Measurements from ENCODE around the gene SULT2A1. TPM values are rescaled to one million over a fixed set of nuclear protein-coding genes. Genes with fewer than 3 reads are reported as not detected.
"Not testable (repeated sequence)": the region's sequence is repeated elsewhere in the genome, so short reads cannot be mapped to it uniquely, and the experiment has no call there.

The SULT2A1 gene
- polyA plus RNA-seq, 3 donors: 0.10 to 0.33 TPM; not detected in 1

DNA sequence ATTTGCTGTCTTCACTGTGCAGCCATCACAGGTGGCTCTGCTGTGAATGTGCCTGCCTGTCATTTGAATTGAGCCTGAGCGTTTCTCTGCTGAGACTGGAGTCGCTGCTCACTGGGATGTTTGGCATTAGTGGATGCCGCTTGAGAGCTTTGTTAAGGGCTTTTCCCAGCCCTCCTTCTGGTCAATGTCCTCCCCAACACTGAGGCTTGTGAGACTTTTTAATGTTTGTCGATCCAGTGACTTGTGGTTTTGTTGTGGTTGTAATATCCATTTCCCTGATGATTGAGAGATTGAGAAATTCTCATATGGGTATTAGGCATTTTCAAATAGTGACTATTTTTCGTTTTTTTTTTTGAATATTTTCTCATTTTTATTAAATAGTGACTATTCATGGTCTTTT is 24.5 kb downstream of the SULT2A1 start:
- DNase-seq (ENCODE audit: low read depth in 3 of 3, low spot score in 2 of 3): no peak

GRCh38 chr19:47860602-47861297 is 25.4 kb downstream of the SULT2A1 start:
- DNase-seq (ENCODE audit: low read depth in 3 of 3, low spot score in 2 of 3): no peak

DNA sequence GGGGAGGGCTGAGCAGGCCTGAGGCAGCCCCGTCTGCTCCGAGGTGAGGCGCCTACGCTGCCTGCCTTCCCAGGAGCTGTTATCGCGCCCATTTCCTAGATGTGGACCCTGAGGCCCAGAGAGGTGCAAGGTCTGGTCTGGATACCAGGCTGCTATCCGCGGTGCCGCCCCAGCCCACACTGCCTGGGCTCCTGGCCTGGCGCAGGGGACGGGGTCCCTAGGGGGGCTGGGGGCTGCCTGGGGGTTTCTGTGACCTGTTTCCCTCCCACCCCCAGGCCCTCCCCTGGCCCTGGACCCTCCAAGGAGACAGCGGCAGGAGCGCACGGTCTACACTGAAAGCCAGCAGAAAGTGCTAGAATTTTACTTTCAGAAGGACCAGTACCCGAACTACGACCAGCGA is 26.3 kb downstream of the SULT2A1 start:
- not testable (repeated sequence) for DNase-seq (ENCODE audit: low read depth in 3 of 3, low spot score in 2 of 3)

- DNase-seq (ENCODE audit: low read depth in 3 of 3, low spot score in 2 of 3): not testable (repeated sequence)
Measured at GRCh38 chr19:47858646-47859285, 27.3 kb downstream of the SULT2A1 start, which contains the start of gene TPRX2. TSS of gene TPRX2 (plus strand) at chr19:47859235. CDS start at chr19:47859247, 12 bp downstream.

GRCh38 chr19:47858231-47858630 is 27.9 kb downstream of the SULT2A1 start:
- DNase-seq (ENCODE audit: low read depth in 3 of 3, low spot score in 2 of 3): not testable (repeated sequence)

- DNase-seq (ENCODE audit: low read depth in 3 of 3, low spot score in 2 of 3): no peak
Measured at GRCh38 chr19:47854459-47854858, 31.7 kb downstream of the SULT2A1 start.

DNA sequence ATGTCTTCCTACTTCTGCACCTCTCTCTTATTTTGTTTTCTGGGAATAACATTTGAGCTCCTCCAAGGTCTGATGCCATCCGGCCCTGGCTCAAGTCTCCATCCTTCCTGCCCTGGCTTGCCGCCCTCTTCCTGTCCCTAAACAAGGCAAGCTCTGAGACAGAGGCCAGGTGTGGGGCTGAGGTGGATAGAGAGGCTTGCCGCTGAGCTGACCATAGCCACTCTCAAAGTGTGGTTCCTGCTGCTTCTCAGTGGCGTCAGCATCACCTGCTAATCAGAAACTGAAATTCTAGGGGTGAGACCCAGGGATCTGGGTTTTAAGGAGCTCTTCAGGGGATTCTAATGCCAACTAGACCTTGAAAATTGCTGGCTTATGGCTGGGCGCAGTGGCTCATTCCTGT is 33.1 kb downstream of the SULT2A1 start:
- no peak for DNase-seq (ENCODE audit: low read depth in 3 of 3, low spot score in 2 of 3)

- DNase-seq (ENCODE audit: low read depth in 3 of 3, low spot score in 2 of 3): no peak
Measured at GRCh38 chr19:47848823-47849473, 37.2 kb downstream of the SULT2A1 start.

GRCh38 chr19:47848425-47848822 is 37.7 kb downstream of the SULT2A1 start:
- no peak for DNase-seq (ENCODE audit: low read depth in 3 of 3, low spot score in 2 of 3)

GRCh38 chr19:47842941-47843340 is 43.2 kb downstream of the SULT2A1 start:
- DNase-seq (ENCODE audit: low read depth in 3 of 3, low spot score in 2 of 3): no peak

DNA sequence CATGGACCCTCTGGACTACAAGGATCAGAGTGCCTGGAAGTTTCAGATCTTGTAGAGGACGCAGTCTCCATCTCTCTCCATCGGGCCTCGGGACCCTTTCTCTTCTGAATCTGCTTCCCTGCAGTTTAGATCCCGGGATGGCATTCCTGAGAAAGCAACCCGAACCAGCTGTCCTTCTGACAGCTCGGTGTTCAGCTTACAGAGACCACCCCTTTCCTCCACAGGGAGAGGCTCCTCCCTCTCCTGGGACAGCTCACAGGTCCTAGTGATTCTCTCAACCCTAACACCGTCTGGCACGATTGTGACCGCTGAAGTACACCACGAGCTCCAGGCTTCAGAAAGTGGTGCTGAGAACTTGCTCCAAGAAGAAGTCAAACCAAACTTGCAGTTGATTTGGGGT is 46.2 kb downstream of the SULT2A1 start:
- peak in 2 of 3 donors; percentile 21 to 43 for DNase-seq (ENCODE audit: low read depth in 3 of 3, low spot score in 2 of 3)

DNA sequence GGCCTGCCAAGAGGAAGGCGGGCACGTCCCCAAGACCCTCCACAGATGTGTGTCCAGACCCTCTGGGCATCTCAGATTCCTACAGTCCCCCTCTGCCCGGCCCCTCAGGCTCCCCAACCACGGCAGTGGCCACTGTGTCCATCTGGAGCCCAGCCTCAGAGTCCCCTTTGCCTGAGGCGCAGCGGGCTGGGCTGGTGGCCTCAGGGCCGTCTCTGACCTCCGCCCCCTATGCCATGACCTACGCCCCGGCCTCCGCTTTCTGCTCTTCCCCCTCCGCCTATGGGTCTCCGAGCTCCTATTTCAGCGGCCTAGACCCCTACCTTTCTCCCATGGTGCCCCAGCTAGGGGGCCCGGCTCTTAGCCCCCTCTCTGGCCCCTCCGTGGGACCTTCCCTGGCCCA is 46.7 kb downstream of the SULT2A1 start:
- no peak for DNase-seq (ENCODE audit: low read depth in 3 of 3, low spot score in 2 of 3)

GRCh38 chr19:47836038-47836437 is 50.1 kb downstream of the SULT2A1 start:
- no peak for DNase-seq (ENCODE audit: low read depth in 3 of 3, low spot score in 2 of 3)

- no peak for DNase-seq (ENCODE audit: low read depth in 3 of 3, low spot score in 2 of 3)
Measured at GRCh38 chr19:47832723-47833122, 53.4 kb downstream of the SULT2A1 start.

DNA sequence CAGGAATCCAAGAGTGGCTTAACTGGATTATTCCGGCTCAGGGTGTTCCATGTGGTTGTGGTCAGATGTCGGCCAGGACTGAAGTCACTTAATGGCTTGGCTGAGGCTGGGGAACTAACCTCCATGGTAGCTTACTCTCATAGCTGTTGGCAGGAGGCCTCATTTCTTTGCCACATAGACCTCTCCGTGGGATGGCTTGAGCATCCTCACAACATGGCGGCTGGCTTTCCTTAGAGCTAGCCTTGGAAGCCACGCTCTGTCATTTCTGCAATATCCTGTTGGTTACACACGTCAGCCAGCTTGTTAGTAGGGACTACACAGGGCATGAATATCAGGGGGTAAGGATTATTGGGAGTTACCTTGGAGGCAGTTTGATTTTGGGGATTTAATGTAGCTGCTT is 59.3 kb downstream of the SULT2A1 start:
- no peak for DNase-seq (ENCODE audit: low read depth in 3 of 3, low spot score in 2 of 3)

GRCh38 chr19:47824396-47824795 is 61.7 kb downstream of the SULT2A1 start:
- no peak for DNase-seq (ENCODE audit: low read depth in 3 of 3, low spot score in 2 of 3)

- DNase-seq (ENCODE audit: low read depth in 3 of 3, low spot score in 2 of 3): no peak
Measured at GRCh38 chr19:47821460-47822020, 64.6 kb downstream of the SULT2A1 start, which contains the start of gene CRX. TSS of gene CRX (plus strand) at chr19:47821937. CDS start at chr19:47834444, 12,507 bp downstream.
